GM15510 (cell line): ENCODE measurements around the gene SPATA3.

ENCODE experiments used
- POLR2A ChIP-seq: IDR thresholded peaks from 3 replicates; pipeline ENCODE4 v1.6.1; 2011; ENCODE audit warnings: borderline replicate concordance; ENCODE audit not compliant: insufficient read length; ENCODE audit errors: extremely low read depth

The SPATA3 gene

GRCh38 chr2:231000211-231000904, 4.4 kb downstream of the SPATA3 start:
- no peak for TF ChIP-seq POLR2A

- TF ChIP-seq POLR2A = no peak
Measured at GRCh38 chr2:231001036-231001435, 5.1 kb downstream of the SPATA3 start.

- TF ChIP-seq POLR2A = no peak
Measured at GRCh38 chr2:231001921-231002320, 6.0 kb downstream of the SPATA3 start.

GRCh38 chr2:231002641-231003040, 6.7 kb downstream of the SPATA3 start:
- no peak for TF ChIP-seq POLR2A

- no peak for TF ChIP-seq POLR2A
Measured at GRCh38 chr2:231003186-231003585, 7.3 kb downstream of the SPATA3 start.

GRCh38 chr2:231007286-231008098, 11.6 kb downstream of the SPATA3 start:
- no peak for TF ChIP-seq POLR2A

GRCh38 chr2:231008131-231008530, 12.2 kb downstream of the SPATA3 start:
- TF ChIP-seq POLR2A = no peak

- no peak for TF ChIP-seq POLR2A
Measured at GRCh38 chr2:231009236-231009919, 13.5 kb downstream of the SPATA3 start.

- no peak for TF ChIP-seq POLR2A
Measured at GRCh38 chr2:231010201-231010730, 14.3 kb downstream of the SPATA3 start.

GRCh38 chr2:231011526-231011925, 15.6 kb downstream of the SPATA3 start:
- TF ChIP-seq POLR2A = no peak

GRCh38 chr2:231012463-231012862, 16.5 kb downstream of the SPATA3 start:
- no peak for TF ChIP-seq POLR2A

GRCh38 chr2:231013820-231014219, 17.9 kb downstream of the SPATA3 start:
- TF ChIP-seq POLR2A = no peak

- TF ChIP-seq POLR2A = no peak
Measured at GRCh38 chr2:231015478-231015877, 19.6 kb downstream of the SPATA3 start.

- TF ChIP-seq POLR2A = no peak
Measured at GRCh38 chr2:231015926-231016325, 20.0 kb downstream of the SPATA3 start.
